GM12878 (cell line): ENCODE data around the gene BANP. TPM values are rescaled to one million over a fixed set of nuclear protein-coding genes. Genes with fewer than 3 reads are reported as not detected.

ENCODE experiments used
- ATAC-seq: fragments of 200-7000 bp; cut with Tn5 transposase; 3 replicates; pipeline ENCODE4 v1.9.1; 2020; ENCODE audit warnings: mild to moderate bottlenecking, moderate library complexity
- BruUV-seq: library from RNA; stranded (reverse); fragments of 400-500 nt; replicated peaks from 2 replicates; lab custom pipeline; 2021; lab: Mats Ljungman, UMichigan
- CTCF ChIA-PET: fragments of 300-600 bp; sonication (Branson Sonifier 250); formaldehyde crosslinking; extraction: SDS; loops from one replicate; lab custom pipeline; 2021; ENCODE audit warnings: inconsistent platforms; lab: Yijun Ruan, JAX
- POLR2A ChIA-PET: fragments of 350-600 bp; formaldehyde crosslinking; extraction: SDS; loops from one replicate; lab custom pipeline; 2021; ENCODE audit warnings: inconsistent platforms; lab: Charles Lee
- RAD21 ChIA-PET: fragments of 300-600 bp; sonication (Branson Sonifier 250); formaldehyde crosslinking; loops from one replicate; lab custom pipeline; 2023; ENCODE audit warnings: antibody characterized with exemption; ENCODE audit not compliant: unreplicated experiment; lab: Charles Lee
- SMC1A ChIA-PET: fragments of 300-600 bp; sonication (Branson Sonifier 250); formaldehyde crosslinking; loops from one replicate; lab custom pipeline; 2023; ENCODE audit not compliant: unreplicated experiment, uncharacterized antibody; lab: Charles Lee
- DNase-seq: peaks from one replicate; pipeline ENCODE4 v3.0.0-alpha.2; 2011; ENCODE audit warnings: low read depth, low spot score
- FAIRE-seq: peaks from 3 replicates; lab custom pipeline; 2011; peaks lifted over from hg19 to GRCh38; lab: Jason Lieb, UNC
- H2AFZ ChIP-seq: 2 replicates; pipeline ENCODE4 v1.6.0; 2011; ENCODE audit warnings: low read depth, low read length, control low read depth; ENCODE audit not compliant: control insufficient read depth
- H3K27ac ChIP-seq: 2 replicates; pipeline ENCODE4 v1.5.1; 2011; ENCODE audit warnings: control low read depth; ENCODE audit not compliant: control insufficient read depth, insufficient read depth
- H3K27me3 ChIP-seq, 2 experiments: replicated peaks in 1 of 2; 2 replicates each; pipeline versions ENCODE4 v1.6.0 to v1.6.1; 2011; ENCODE audit warnings: low read length in 1 of 2; ENCODE audit not compliant: control insufficient read depth in 2 of 2, insufficient read depth in 2 of 2
- H3K36me3 ChIP-seq, 2 experiments: 2 replicates each; pipeline ENCODE4 v1.5.1; 2011; ENCODE audit warnings: low read length in 1 of 2; ENCODE audit not compliant: control insufficient read depth in 2 of 2, insufficient read depth in 2 of 2
- H3K4me1 ChIP-seq: 2 replicates; pipeline ENCODE4 v1.6.1; 2011; ENCODE audit warnings: mild to moderate bottlenecking, low read length, moderate library complexity, mixed read lengths; ENCODE audit not compliant: control insufficient read depth, insufficient read depth
- H3K4me2 ChIP-seq: 2 replicates; pipeline ENCODE4 v1.6.0; 2011; ENCODE audit warnings: control low read depth; ENCODE audit not compliant: control insufficient read depth, insufficient read depth
- H3K4me3 ChIP-seq: fragments of 200-600 bp; sonication (generic); 2 replicates; pipeline ENCODE4 v1.5.1; 2016
- H3K79me2 ChIP-seq: 2 replicates; pipeline ENCODE4 v1.6.0; 2011; ENCODE audit warnings: low read length; ENCODE audit not compliant: control insufficient read depth, insufficient read depth
- H3K9ac ChIP-seq: 2 replicates; pipeline ENCODE4 v1.8.0; 2011; ENCODE audit warnings: low read length, control low read depth, mixed read lengths; ENCODE audit not compliant: control insufficient read depth, insufficient read depth
- H3K9me3 ChIP-seq: replicated peaks from 3 replicates; pipeline ENCODE4 v1.5.1; 2011; ENCODE audit warnings: mild to moderate bottlenecking, low read length; ENCODE audit not compliant: control insufficient read depth, insufficient read depth
- H4K20me1 ChIP-seq: 2 replicates; pipeline ENCODE4 v1.6.0; 2011; ENCODE audit not compliant: control insufficient read depth, insufficient read depth
- BMI1 ChIP-seq: fragments of 450-650 bp; IDR thresholded peaks from 2 replicates; pipeline ENCODE4 v1.6.1; 2016; ENCODE audit warnings: mild to moderate bottlenecking, moderate library complexity, borderline replicate concordance
- EP300 ChIP-seq, 2 experiments: fragments of 150-350 bp in 1 of 2; IDR thresholded peaks; 2 replicates each; pipeline ENCODE4 v1.6.1; 2011 to 2012; ENCODE audit warnings: low read depth in 2 of 2, low read length in 2 of 2, borderline replicate concordance in 1 of 2, improper control_type of control experiment in 1 of 2, inconsistent platforms in 1 of 2; ENCODE audit not compliant: control insufficient read depth in 1 of 2
- IRF3 ChIP-seq: fragments of 450-650 bp; IDR thresholded peaks from 2 replicates; pipeline ENCODE4 v1.6.1; 2014; ENCODE audit warnings: mild to moderate bottlenecking
- IRF5 ChIP-seq: fragments of 450-650 bp; IDR thresholded peaks from 2 replicates; pipeline ENCODE4 v1.6.1; 2017; ENCODE audit warnings: borderline replicate concordance
- NFXL1 ChIP-seq: fragments of 450-650 bp; IDR thresholded peaks from 2 replicates; pipeline ENCODE4 v1.6.1; 2017; ENCODE audit warnings: antibody characterized with exemption, mild to moderate bottlenecking, borderline replicate concordance
- RB1 ChIP-seq: fragments of 450-650 bp; formaldehyde crosslinking; IDR thresholded peaks from 2 replicates; pipeline ENCODE4 v1.6.1; 2017; ENCODE audit warnings: mild to moderate bottlenecking, borderline replicate concordance
- RBBP5 ChIP-seq: fragments of 200-600 bp; sonication (generic); conservative IDR thresholded peaks from 2 replicates; pipeline ENCODE4 v1.6.1; 2016
- RFX5 ChIP-seq: IDR thresholded peaks from 2 replicates; pipeline ENCODE4 v1.6.1; 2011; ENCODE audit warnings: low read depth, low read length, improper control_type of control experiment
- SREBF2 ChIP-seq: IDR thresholded peaks from 2 replicates; pipeline ENCODE4 v1.6.1; 2012; ENCODE audit warnings: mild to moderate bottlenecking, low read length
- TBL1XR1 ChIP-seq: IDR thresholded peaks from 2 replicates; pipeline ENCODE4 v1.6.1; 2012; ENCODE audit warnings: low read depth, low read length, improper control_type of control experiment
- ZNF687 ChIP-seq: fragments of 450-650 bp; IDR thresholded peaks from 2 replicates; pipeline ENCODE4 v1.6.1; 2017; ENCODE audit warnings: mild to moderate bottlenecking, moderate library complexity
- WGBS: methylation state at CpG from one replicate; pipeline ENCODE4 v1.1.6; 2016; ENCODE audit warnings: low lambda C conversion rate; ENCODE audit not compliant: insufficient replicate concordance, insufficient coverage; ENCODE audit errors: missing lambda C conversion rate; 5-methylcytosine and 5-hydroxymethylcytosine counted together
- in situ Hi-C: fragments of 300-500 bp; cut with MboI; formaldehyde crosslinking; loops from 9 replicates; pipeline ENCODE4 v1.14.3; 2018; ENCODE audit warnings: mixed read lengths
- intact Hi-C: fragments of 100-400 bp; cut with micrococcal nuclease; formaldehyde crosslinking; loops from one replicate; pipeline ENCODE4 v1.14.2; 2022; ENCODE audit not compliant: unreplicated experiment
- polyA plus RNA-seq, 11 experiments: library from polyadenylated mRNA; depleted of rRNA in 4 of 11; unstranded in 6 of 11; stranded (reverse) in 5 of 11; fragments of >200 nt; fragmentation: Nextera tagmentation in 4 of 11; fragmentation: Illumina TruSeq in 1 of 11; extraction: Ambion mirVana in 4 of 11; extraction: Trizol in 1 of 11; gene quantifications; 1 replicate in 1 of 11; 2 replicates in 10 of 11; pipeline versions ENCODE4 v1.2.1 to v1.2.3, GENCODE V29; 2011 to 2016; ENCODE audit warnings: inconsistent platforms in 2 of 11, missing spikeins in 2 of 11, low read depth in 1 of 11
- total RNA-seq, 4 experiments: library from RNA; depleted of rRNA in 3 of 4; stranded (reverse); fragments of >200 nt in 3 of 4; fragmentation: Illumina TruSeq in 1 of 4; extraction: Trizol in 1 of 4; gene quantifications; 2 replicates each; pipeline versions ENCODE4 v1.2.1 to v1.2.3, GENCODE V29; 2013 to 2021

BANP gene
- total and polyA plus RNA-seq, 10 of the 15 experiments (the other 5 are each of a cell fraction or from before 2014, with no cell fraction given) = 3.9 to 21.9 (median 12.2) TPM

- Histone ChIP-seq H3K27me3 (no peaks in the 10 kb centered on the region), H2AFZ (no peak overlapping the region), H4K20me1 (no peaks in the 10 kb centered on the region)
- BruUV-seq = no TSS peak
- POLR2A ChIA-PET = no interaction called here
- TF ChIP-seq EP300 (IDR thresholded peaks at IDR 0.05; ENCODE audit: borderline replicate concordance in 1 of 2, control insufficient read depth in 1 of 2, low read depth in 2 of 2, low read length in 2 of 2) = no peak
- no peak for TF ChIP-seq BMI1
- TF ChIP-seq RFX5 = no peak
- no peak for TF ChIP-seq RB1
- no peak for TF ChIP-seq IRF5
- TF ChIP-seq, all 136 proteins: peak for 0
- Histone ChIP-seq H3K4me1 (no peaks in the 10 kb centered on the region), H3K4me3 (no peak overlapping the region), H3K79me2 (no peaks in the 10 kb centered on the region), H3K4me2 (no peak overlapping the region), H3K36me3 (peaks cover 10 to 13% of the 10 kb centered on the region in 2 experiments; a peak in 3 of 4 replicates), H3K9ac (no peak overlapping the region), H3K27ac (no peak overlapping the region), H3K9me3 (no peaks in the 10 kb centered on the region)
- in situ Hi-C loops = no loop called here
- no peak for ATAC-seq
- CTCF ChIA-PET = no interaction called here
- SMC1A ChIA-PET = no interaction called here
- RAD21 ChIA-PET = no interaction called here
- WGBS = over 99% methylated on average over 9 of the region's 9 CpGs
- no peak for DNase-seq
- intact Hi-C loops = no loop called here
- FAIRE-seq = no peak
Measured at GRCh38 chr16:88003736-88004135, 52.5 kb downstream of the BANP start.

- CTCF ChIA-PET = no interaction called here
- peaks cover 10 to 15% of the 10 kb centered on the region in 2 experiments; a peak in 3 of 4 replicates for H3K36me3 ChIP-seq
- 98% methylated on average over 16 of the region's 16 CpGs for WGBS
- DNase-seq (no peak), ATAC-seq (no peak), FAIRE-seq (no peak)
- RAD21 ChIA-PET = no interaction called here
- H3K79me2 ChIP-seq = no peaks in the 10 kb centered on the region
- BruUV-seq = no TSS peak
- no peak overlapping the region for H3K9ac ChIP-seq
- no peak overlapping the region for H2AFZ ChIP-seq
- no peaks in the 10 kb centered on the region for H4K20me1 ChIP-seq
- H3K4me3 ChIP-seq = no peak overlapping the region
- SMC1A ChIA-PET = no interaction called here
- H3K4me2 ChIP-seq = no peak overlapping the region
- H3K4me1 ChIP-seq = no peaks in the 10 kb centered on the region
- H3K27me3 ChIP-seq = no peaks in the 10 kb centered on the region
- in situ Hi-C loops = no loop called here
- POLR2A ChIA-PET = no interaction called here
- H3K27ac ChIP-seq = no peak overlapping the region
- no peak for TF ChIP-seq SREBF2
- no peak for TF ChIP-seq RBBP5
- TF ChIP-seq IRF3 = no peak
- no peak for TF ChIP-seq ZNF687
- no peak for TF ChIP-seq NFXL1
- no peak for TF ChIP-seq TBL1XR1
- intact Hi-C loops = no loop called here
- H3K9me3 ChIP-seq = no peaks in the 10 kb centered on the region
Measured at GRCh38 chr16:88004391-88004790, 53.2 kb downstream of the BANP start.
